Measurements from ENCODE around the gene OSM.

Gene OSM

GRCh38 chr22:30297276-30297990 lies 30.8 kb upstream of the OSM start:
- DNase-seq = no peak

GRCh38 chr22:30296833-30297232 lies 30.2 kb upstream of the OSM start:
- DNase-seq = no peak

DNA sequence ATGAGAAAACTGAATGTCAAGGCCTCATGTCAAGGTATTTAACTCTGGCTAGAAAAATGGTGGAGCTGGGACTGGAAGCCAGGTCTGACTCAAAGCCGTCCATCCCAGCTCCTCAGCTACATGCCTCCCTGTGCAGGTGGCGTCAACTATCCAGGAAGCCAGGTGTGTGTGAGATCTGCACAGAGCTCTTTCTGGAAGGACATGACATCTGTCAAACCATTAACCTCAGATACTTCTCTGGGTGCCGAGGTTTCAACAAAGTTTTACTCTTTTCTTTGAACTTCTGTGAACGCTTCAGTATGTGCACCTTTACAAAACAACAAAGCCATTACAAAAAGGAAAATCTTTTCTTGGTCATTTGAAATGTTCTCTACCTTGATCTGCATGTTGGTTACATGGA lies 29.7 kb upstream of the OSM start:
- no peak for DNase-seq

DNA sequence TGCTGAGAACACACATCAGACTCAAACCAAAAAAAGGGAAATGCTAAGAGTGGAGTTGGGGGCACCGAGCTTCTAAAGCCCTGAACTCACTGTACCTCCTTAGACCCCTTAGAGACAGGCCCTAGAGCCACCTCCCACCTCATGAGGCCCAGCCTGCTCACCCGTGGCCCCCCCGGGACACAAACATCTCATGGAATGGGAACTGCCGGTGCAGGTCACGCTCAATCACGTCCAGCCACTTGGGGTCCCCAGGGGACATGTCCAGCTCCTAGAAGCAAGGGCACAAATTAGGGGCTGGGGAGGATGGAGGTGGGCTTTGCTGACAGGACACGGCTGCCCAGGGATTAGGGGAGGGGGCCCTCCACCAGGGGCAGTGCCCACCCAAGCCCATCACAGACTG lies 28.9 kb upstream of the OSM start:
- DNase-seq = no peak

DNA sequence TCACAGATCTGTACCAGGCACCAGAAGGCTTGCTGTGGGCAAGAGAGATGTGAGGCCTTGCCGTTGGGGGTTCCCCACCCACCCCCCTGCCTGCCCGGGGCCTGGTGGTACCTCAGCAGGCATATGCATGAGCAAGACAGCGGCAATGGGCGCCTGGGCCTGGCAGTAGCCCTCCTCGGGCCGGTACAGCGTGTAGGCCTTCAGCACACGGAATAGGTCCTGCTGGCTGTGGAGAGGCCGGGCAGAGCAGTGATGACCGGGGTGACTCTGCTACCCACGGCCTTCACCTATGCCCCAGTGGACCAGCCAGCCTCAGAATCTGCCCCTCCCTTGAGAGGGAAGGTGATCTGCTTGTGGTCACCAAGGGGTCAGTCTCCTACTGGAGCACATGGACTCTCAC lies 28.2 kb upstream of the OSM start:
- no peak for DNase-seq

GRCh38 chr22:30294066-30294465 lies 27.4 kb upstream of the OSM start:
- DNase-seq = no peak

DNA sequence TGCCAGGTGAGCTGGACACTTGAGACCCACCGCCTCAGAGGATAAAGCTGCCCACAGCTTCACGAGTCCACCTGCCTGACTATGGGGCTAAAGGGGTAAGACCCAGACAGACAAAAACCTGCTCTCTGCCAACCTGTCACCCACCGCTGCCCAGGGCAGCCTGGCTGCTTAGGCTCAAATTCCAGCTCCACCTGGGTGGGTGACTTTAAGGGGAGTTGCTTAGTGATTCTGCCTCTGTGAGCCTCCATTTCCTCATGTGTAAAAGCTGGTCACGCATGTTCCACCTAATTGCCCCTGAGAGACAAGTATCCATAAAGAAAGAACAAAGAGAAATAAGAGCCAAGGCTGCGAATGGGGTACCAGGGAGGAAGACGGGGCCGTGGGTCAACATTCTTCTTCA lies 26.4 kb upstream of the OSM start:
- no peak for DNase-seq

DNA sequence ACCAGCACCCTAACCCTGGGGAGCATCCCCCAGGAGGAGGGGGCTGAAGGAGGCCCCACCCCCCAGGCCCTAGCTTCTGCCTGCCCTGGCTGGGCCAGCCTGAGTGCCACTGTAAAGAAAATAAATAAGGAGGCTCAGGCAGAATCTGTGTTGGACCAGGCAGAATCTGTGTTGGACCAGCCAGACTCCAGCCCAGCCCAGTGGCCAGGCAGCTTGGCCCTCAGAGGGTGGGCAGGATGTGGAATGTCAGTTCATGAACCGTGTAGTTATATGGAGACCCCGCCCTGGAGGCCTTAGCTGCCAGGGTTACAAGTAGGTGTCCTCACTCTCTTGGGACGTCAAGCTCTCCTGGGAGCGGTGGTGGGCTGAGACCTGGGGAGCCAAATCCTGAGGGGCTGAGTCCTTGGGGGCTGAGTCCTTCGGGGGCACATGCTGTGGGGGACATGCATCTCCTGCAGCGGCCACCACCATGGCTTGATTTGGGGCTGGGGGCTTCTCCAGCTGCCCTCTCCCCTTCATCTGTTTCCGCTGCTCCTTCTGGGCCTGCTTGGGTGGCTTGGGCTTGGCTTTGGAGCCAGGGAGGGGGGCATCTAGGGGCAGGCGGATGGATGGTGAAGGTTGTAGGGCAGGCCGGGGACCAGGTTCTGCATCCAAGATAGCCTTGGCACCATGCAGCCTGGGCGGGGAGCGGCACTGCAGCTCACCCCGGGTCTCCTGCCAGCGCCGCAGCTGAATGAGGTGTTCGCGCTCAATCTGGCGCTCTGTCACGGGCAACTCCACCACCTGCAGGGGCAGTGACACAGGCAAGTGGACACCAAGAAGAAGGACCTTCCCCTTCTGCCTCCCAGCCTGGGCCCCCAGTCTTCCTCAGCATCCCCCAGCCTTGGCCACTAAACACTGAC lies 25.7 kb upstream of the OSM start:
- DNase-seq = no peak

GRCh38 chr22:30291058-30291892 lies 24.6 kb upstream of the OSM start:
- DNase-seq = no peak

DNA sequence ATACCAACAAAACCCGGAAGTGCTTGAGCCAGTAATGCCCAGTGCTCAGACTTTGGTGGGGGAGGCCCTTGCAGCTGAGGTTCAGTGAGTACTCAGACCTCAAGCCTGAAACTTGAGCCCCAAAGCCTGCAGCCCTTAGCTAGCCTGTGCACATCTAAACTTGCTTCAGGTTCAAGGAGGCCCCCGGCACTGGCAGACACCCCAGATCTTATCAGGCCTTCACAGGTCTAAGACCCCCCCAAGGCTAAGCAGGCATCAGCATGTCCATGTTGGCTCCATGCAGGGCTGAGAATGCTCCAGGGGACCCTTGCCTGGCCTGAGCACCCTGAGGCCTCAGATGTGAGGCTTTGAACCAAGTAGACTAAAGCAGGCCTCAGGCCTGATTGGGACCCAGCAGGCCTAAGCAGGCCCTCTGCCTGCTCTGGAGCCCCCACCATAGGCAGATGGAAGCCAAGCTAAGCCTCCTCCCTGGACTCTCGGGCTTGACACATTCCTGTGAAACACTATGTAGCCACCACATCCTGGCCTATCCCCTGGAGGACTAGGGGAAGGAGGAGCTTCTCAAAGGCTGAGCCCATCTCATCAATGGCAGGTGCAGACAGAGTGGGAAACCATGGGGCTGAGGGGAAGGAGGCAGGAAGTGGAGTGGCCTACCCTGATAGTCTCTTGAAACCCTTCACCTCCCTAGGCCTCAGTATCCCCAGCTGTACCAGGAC lies 23.8 kb upstream of the OSM start:
- DNase-seq = no peak

DNA sequence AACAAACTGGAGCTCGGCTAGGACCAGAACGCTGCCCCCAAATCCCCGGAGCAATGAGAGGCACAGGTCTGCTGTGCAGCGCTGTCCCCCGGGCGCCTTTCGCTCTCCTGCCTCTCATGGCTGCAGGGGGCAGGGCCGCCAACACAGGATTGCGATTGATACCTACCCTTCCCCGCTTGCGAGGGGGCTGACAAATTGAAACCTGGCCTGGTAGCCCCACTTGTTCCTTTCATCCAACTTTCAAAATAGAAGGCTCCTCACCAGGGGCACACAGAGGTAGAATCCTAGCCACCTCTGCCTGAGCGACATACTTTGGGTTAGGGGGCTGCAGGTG lies 23.3 kb upstream of the OSM start:
- DNase-seq = no peak

DNA sequence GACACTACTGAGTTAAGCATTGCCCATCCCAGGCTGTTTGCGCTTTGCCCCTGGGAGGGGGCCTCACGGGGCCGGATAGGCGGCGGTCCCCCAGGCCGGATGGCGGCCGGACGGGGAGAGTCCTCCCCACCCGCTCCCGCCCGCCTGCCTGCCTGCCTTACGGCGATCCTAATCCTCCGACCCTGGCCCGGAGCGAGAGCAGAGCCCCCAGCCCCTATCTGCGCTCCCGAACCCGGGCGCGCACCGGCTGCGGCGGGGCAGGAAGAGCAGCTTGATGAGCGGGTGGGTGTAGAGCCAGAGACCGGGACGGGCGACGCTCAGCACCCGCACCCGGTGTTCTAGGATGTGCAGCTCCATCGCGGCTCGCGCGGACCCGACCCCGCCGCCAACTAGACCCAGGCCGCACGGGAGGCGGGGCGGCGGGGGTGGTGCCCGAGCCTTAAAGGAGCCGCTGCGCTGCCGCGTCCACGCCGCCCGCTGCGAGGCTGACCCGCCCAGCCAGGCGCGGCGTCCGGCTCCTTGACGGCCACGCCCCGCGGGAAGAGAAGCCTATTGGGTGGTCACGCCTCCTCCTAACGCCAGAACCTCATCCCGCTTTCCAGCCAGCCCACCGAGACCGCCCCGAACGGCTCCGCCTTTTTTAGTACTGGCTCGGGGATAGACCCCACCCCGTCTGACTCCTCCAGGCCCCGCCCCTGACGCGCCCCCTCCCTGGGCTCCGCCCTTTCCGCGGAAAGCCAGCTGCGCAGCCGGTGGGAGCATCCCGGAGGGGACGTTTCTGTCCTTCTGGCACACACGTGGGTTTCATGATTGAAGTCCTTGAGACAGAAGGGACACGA lies 22.7 kb upstream of the OSM start, which contains the start of gene CASTOR1:
Gene CASTOR1, minus strand, starts transcription at position 365 of the 839 bp plus-strand sequence. Its CDS starts 8 bp downstream, at position 357.
- DNase-seq = peak; percentile 85

GRCh38 chr22:30288419-30289140 lies 21.9 kb upstream of the OSM start:
- no peak for DNase-seq

DNA sequence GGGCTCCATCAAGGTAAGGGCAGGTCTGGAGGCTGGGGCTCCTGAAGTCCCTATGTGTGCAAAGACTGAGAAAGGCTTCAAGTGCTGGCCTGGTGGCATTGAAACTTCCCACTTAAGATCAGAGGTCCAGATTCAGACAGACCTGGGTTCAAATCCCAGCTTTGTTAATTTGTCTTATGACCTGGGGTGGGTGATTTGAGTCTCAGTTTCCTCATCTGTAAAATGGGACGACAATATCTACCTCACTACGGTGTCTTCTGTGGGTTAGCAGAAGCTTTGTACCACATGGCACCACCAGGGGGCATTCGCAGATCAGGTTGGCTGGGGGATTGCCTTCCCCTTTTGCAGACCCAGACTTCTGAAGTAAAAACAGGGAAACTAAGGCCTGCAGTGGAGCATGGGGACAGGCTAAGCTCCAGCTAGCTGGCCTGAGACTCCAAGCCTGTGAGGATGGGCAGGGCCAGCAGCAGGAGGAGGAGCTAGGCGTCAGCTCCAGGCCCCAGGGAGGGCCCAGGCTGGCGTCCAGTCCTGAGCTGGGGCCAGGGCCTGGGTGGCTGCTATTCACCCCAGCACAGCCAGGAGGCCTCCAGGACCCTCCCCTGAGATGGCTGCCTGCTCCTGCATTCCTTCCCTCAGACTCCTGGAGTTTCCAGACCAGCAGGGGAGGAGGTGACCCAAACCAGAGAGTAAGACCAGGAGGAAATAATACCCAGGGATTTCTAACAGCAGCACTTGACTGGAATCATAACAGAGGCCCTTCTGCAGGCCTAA lies 21.2 kb upstream of the OSM start:
- peak; percentile 80 for DNase-seq

- DNase-seq = peak; percentile 76
These were observed 20.4 kb upstream of the OSM start for GRCh38 chr22:30286813-30287647.

DNA sequence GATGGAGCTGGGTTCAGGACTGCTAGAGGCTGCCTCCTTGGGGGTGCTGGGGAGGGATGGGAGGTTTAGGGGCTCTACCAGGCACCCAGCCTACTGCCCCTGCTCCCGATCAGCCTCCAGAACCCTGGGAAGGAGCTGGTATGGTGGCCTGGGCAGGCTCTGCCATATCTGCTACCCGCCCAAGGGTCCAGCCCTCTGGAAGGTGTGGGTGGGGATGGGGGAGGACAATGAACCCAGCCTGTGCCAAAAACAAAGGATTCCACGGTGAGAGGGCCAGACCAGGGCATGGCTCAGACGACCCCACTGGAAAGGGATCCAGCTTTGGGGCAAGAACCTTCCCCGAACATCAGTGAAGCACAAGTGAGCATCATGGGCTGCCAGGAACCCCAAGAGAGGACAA lies 19.7 kb upstream of the OSM start:
- no peak for DNase-seq

- DNase-seq = no peak
These were observed 19.2 kb upstream of the OSM start for GRCh38 chr22:30285846-30286200.

DNA sequence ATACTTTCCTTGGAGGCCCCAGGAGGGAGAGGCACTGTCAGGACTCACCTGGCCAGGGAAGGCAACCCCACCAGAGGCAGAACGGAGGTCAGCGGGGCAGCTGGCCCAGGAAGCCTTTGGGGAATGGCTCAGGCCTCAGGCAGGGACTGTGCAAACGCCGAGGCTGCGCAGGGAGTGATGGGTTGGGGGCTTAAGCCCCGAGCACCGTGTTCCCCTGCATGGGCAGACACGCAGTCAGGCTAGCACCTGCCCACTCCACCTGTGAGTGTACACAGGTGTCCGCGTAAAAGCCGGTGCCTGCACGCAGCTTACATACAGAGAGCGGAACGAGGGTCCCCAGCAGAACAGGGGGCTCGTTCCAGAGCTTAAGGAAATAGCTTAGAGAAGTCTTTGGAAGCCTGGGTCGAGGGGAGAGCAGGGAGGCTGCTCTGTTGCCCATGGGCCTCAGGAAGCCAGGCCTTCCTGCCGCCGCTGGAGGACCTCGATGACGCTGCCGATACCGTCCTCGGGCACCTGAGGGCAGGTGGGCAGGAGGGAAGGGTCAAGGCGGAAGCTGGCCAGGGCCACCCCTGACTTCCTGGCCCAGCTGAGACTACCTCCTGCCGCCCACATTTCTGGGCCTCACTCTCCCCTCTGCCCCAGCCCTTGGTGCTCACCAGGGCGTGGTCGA lies 18.7 kb upstream of the OSM start:
- no peak for DNase-seq

DNA sequence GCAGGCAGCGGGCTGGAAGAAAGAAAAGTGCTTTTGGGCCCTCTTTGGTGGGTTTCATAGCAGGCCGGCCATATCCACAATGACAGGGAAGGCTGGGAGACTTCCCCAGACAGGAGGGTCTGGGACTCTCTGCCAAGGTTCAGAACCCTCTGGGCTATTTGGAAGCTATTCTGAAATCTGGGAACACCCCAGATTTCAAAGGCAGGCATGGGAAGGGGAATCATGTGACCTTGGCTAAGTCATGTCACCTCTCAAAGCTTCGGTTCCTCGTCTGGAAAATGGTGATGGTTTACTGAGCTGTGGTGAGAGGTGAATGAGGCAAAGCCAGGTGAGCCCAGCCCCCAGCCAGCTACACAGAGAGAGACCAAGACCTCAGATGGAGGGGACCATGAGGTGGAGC lies 18.0 kb upstream of the OSM start:
- no peak for DNase-seq

All from activated effector memory CD4-positive, alpha-beta T cell treated with Interleukin-2 at 50 U/mL for 16 hours (primary cell).